Tibial nerve (tissue), 4 donors: ENCODE results near the gene MICU2.

ENCODE experiments used
- EP300 ChIP-seq, 2 donors: sonication (generic); formaldehyde crosslinking; IDR thresholded peaks; one replicate each; pipeline ENCODE4 v1.6.1; 2017; ENCODE audit warnings: antibody characterized with exemption in 2 of 2, mild to moderate bottlenecking in 1 of 2
- POLR2A ChIP-seq, 2 donors: fragments of 450-650 bp; IDR thresholded peaks; one replicate each; pipeline ENCODE4 v1.6.1; 2017; ENCODE audit warnings: antibody characterized with exemption in 2 of 2, mild to moderate bottlenecking in 2 of 2, moderate library complexity in 2 of 2
- TF ChIP-seq, protein P1 (sequence below), 5 experiments: fragments of 200-600 bp in 3 of 5; fragments of 450-650 bp in 2 of 5; sonication (generic) in 3 of 5; IDR thresholded peaks; one replicate each; pipeline ENCODE4 v1.5.1; 2016 to 2019; ENCODE audit warnings: antibody characterized with exemption in 5 of 5, mild to moderate bottlenecking in 3 of 5, moderate library complexity in 2 of 5

DNA sequence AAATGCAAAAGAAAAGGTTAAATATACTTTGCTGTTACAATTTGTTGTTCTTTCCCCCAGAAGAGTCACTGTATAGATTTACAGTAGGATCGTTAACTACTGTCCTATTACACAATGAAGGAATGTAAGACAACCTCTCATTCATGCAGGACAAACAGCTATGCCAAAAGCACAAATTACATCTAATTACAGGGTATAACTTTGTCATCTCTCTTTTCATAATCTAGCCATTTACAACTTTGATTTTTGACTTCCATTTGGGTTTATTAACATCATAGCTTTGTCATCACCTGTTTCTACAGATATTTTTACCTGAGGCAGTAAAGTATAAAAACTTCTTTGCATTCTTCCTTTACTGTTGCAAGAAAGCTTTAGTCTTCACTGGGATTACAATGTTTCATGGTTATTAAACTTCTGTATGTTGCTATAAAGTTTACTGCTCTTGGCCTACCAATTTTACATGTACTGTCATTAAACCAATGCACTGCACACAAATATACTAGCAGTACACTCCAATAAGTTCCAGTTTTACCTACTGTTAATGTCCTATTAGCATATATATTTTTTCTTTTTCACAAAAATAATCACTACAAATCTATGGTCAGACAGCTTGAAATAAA is 18.9 kb downstream of the MICU2 start:
- TF ChIP-seq POLR2A (IDR thresholded peaks at IDR 0.05) (no peak), EP300 (IDR thresholded peaks at IDR 0.05) (no peak)
- TF ChIP-seq, protein P1, sequence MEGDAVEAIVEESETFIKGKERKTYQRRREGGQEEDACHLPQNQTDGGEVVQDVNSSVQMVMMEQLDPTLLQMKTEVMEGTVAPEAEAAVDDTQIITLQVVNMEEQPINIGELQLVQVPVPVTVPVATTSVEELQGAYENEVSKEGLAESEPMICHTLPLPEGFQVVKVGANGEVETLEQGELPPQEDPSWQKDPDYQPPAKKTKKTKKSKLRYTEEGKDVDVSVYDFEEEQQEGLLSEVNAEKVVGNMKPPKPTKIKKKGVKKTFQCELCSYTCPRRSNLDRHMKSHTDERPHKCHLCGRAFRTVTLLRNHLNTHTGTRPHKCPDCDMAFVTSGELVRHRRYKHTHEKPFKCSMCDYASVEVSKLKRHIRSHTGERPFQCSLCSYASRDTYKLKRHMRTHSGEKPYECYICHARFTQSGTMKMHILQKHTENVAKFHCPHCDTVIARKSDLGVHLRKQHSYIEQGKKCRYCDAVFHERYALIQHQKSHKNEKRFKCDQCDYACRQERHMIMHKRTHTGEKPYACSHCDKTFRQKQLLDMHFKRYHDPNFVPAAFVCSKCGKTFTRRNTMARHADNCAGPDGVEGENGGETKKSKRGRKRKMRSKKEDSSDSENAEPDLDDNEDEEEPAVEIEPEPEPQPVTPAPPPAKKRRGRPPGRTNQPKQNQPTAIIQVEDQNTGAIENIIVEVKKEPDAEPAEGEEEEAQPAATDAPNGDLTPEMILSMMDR (IDR thresholded peaks at IDR 0.05), result no peak
